Panc1 (cell line): Measurements from ENCODE around the gene ZNF335. TPM values are rescaled to one million over a fixed set of nuclear protein-coding genes. Genes with fewer than 3 reads are reported as not detected.

Source experiments
- ATAC-seq: fragments of 200-7000 bp; cut with Tn5 transposase; 2 replicates; pipeline ENCODE4 v1.9.1; 2020; ENCODE audit warnings: mild to moderate bottlenecking, moderate library complexity
- BruUV-seq: library from RNA; stranded (reverse); fragments of 400-500 nt; replicated peaks from 2 replicates; lab custom pipeline; 2021; lab: Mats Ljungman, UMichigan
- CTCF ChIA-PET: fragments of 300-600 bp; sonication (Branson Sonifier 250); formaldehyde crosslinking; loops from one replicate; lab custom pipeline; 2022; ENCODE audit warnings: antibody characterized with exemption; lab: Charles Lee
- POLR2A ChIA-PET: fragments of 300-600 bp; sonication (Branson Sonifier 250); formaldehyde crosslinking; loops from one replicate; lab custom pipeline; 2022; ENCODE audit warnings: antibody characterized with exemption; lab: Charles Lee
- DNase-seq: peaks from one replicate; pipeline ENCODE4 v3.0.0-alpha.2; 2010; ENCODE audit warnings: low read depth, low spot score
- H3K27ac ChIP-seq: 2 replicates; pipeline ENCODE4 v1.5.1; 2011; ENCODE audit warnings: mild to moderate bottlenecking, low read length, inconsistent platforms
- H3K27me3 ChIP-seq: fragments of 200-500 bp; sonication (Bioruptor generic); 2 replicates; pipeline ENCODE4 v1.6.0; 2014; ENCODE audit warnings: low read length, inconsistent platforms; ENCODE audit not compliant: control insufficient read depth, insufficient read depth
- H3K36me3 ChIP-seq: fragments of 200-500 bp; sonication (Bioruptor generic); 2 replicates; pipeline ENCODE4 v1.5.1; 2014; ENCODE audit warnings: inconsistent platforms, mild to moderate bottlenecking, low read length, moderate library complexity; ENCODE audit not compliant: control insufficient read depth, insufficient read depth
- H3K4me1 ChIP-seq: 2 replicates; pipeline ENCODE4 v1.5.1; 2011; ENCODE audit warnings: inconsistent platforms, mild to moderate bottlenecking, low read length, moderate library complexity; ENCODE audit not compliant: control insufficient read depth, insufficient read depth
- H3K4me3 ChIP-seq, 2 experiments: 2 replicates each; pipeline ENCODE4 v1.5.1; 2011 to 2012; ENCODE audit warnings: low read depth in 2 of 2, low read length in 2 of 2, mild to moderate bottlenecking in 2 of 2, inconsistent platforms in 1 of 2, moderate library complexity in 1 of 2
- H3K9me3 ChIP-seq: fragments of 200-500 bp; sonication (Bioruptor generic); 2 replicates; pipeline ENCODE4 v1.5.1; 2014; ENCODE audit warnings: low read depth, mild to moderate bottlenecking, inconsistent platforms, low read length, moderate library complexity; ENCODE audit not compliant: control insufficient read depth, insufficient read depth
- CTCF ChIP-seq: fragments of 450-650 bp; IDR thresholded peaks from 2 replicates; pipeline ENCODE4 v1.5.1; 2017; ENCODE audit warnings: mild to moderate bottlenecking
- POLR2AphosphoS5 ChIP-seq: IDR thresholded peaks from 2 replicates; pipeline ENCODE4 v1.6.1; 2012; ENCODE audit warnings: mild to moderate bottlenecking, low read depth, low read length, moderate library complexity
- REST ChIP-seq, 2 experiments: IDR thresholded peaks; 2 replicates each; pipeline ENCODE4 v1.6.1; 2011 to 2012; ENCODE audit warnings: low read depth in 2 of 2, control low read depth in 1 of 2, low read length in 1 of 2, mild to moderate bottlenecking in 1 of 2, moderate library complexity in 1 of 2; ENCODE audit not compliant: insufficient read depth in 1 of 2
- SIN3A ChIP-seq: IDR thresholded peaks from 2 replicates; pipeline ENCODE4 v1.6.1; 2012; ENCODE audit warnings: low read depth, mild to moderate bottlenecking, low read length, moderate library complexity, borderline replicate concordance; ENCODE audit not compliant: insufficient read depth
- TCF7L2 ChIP-seq: IDR thresholded peaks from 2 replicates; pipeline ENCODE4 v1.6.1; 2011; ENCODE audit warnings: mild to moderate bottlenecking, low read depth, low read length, inconsistent platforms
- in situ Hi-C: cut with HindIII; loops from 2 replicates; pipeline ENCODE4 v1.10.0; 2016; ENCODE audit warnings: low sequenced_read_pairs, low pct_unique_long_range_greater_than_20kb
- intact Hi-C: fragments of 100-400 bp; cut with micrococcal nuclease; formaldehyde crosslinking; loops from one replicate; pipeline ENCODE4 v1.10.0; 2022; ENCODE audit not compliant: unreplicated experiment
- total RNA-seq: library from RNA; stranded (reverse); gene quantifications from one replicate; pipeline ENCODE4 v1.2.1, GENCODE V29; 2021; ENCODE audit not compliant: unreplicated experiment

The ZNF335 gene
- total RNA-seq, 1 experiment from 2014 or later, result 31.1 TPM

GRCh38 chr20:45905505-45906079, 66.4 kb downstream of the ZNF335 start:
- POLR2A ChIA-PET, result interaction anchor here (1.1 kb wide), 1 partner anchor 19 kb away, joined by 6 read pairs; no protein-coding TSS in a partner anchor
- TF ChIP-seq CTCF, result no peak
- no peak for TF ChIP-seq POLR2AphosphoS5
- TF ChIP-seq REST (IDR thresholded peaks at IDR 0.05; ENCODE audit: insufficient read depth in 1 of 2, low read depth in 2 of 2, low read length in 1 of 2), result no peak
- TF ChIP-seq TCF7L2, result no peak
- TF ChIP-seq SIN3A, result no peak
- intact Hi-C loops, result no loop called here
- ATAC-seq, result peak; percentile 69
- CTCF ChIA-PET, result interaction anchor here (0.5 to 1.5 kb wide), 3 partner anchors 13 to 54 kb away, joined by 3 to 4 read pairs (median 3); no protein-coding TSS in a partner anchor
- no peaks in the 10 kb centered on the region for H3K9me3 ChIP-seq
- H3K27ac ChIP-seq, result no peak overlapping the region
- H3K4me1 ChIP-seq, result peaks cover 8% of the 10 kb centered on the region
- H3K4me3 ChIP-seq, result no peak overlapping the region
- no peaks in the 10 kb centered on the region for H3K36me3 ChIP-seq
- in situ Hi-C loops, result no loop called here
- no peaks in the 10 kb centered on the region for H3K27me3 ChIP-seq
- no TSS peak for BruUV-seq
- DNase-seq, result peak; percentile 58

- H3K4me1 ChIP-seq, result peaks cover 4% of the 10 kb centered on the region
- in situ Hi-C loops, result no loop called here
- intact Hi-C loops, result no loop called here
- no TSS peak for BruUV-seq
- POLR2A ChIA-PET, result interaction anchor here (0.5 to 1.1 kb wide), 2 partner anchors 20 to 30 kb away, joined by 6 to 14 read pairs; no protein-coding TSS in a partner anchor
- H3K9me3 ChIP-seq, result no peaks in the 10 kb centered on the region
- H3K27me3 ChIP-seq, result no peaks in the 10 kb centered on the region
- no peak for ATAC-seq
- DNase-seq, result no peak
- no peak overlapping the region for H3K4me3 ChIP-seq
- H3K27ac ChIP-seq, result no peak overlapping the region
- no peaks in the 10 kb centered on the region for H3K36me3 ChIP-seq
- CTCF ChIA-PET, result interaction anchor here (0.5 to 1.5 kb wide), 2 partner anchors 12 to 53 kb away, joined by 3 to 4 read pairs; no protein-coding TSS in a partner anchor
- no peak for TF ChIP-seq CTCF
- TF ChIP-seq POLR2AphosphoS5, result no peak
- TF ChIP-seq REST (IDR thresholded peaks at IDR 0.05; ENCODE audit: insufficient read depth in 1 of 2, low read depth in 2 of 2, low read length in 1 of 2), result no peak
- TF ChIP-seq TCF7L2, result no peak
Observed at GRCh38 chr20:45904583-45905504, 67.2 kb downstream of the ZNF335 start.
